ENCODE results near the gene DCDC1. TPM values are rescaled to one million over a fixed set of nuclear protein-coding genes. Genes with fewer than 3 reads are reported as not detected.

Gene DCDC1
- total and polyA plus RNA-seq, 9 of the 15 experiments (the other 6 are each of a cell fraction or from before 2014, with no cell fraction given) = 0.05 to 0.18 (median 0.08) TPM; not detected in 3

- Histone ChIP-seq H3K27me3 (ENCODE audit: control insufficient read depth in 2 of 2, insufficient read depth in 2 of 2, low read length in 2 of 2) (no peaks in the 10 kb centered on the region), H3K36me3 (ENCODE audit: control insufficient read depth, insufficient read depth, low read length) (no peaks in the 10 kb centered on the region), H3K27ac (ENCODE audit: extremely low read depth, low read depth, low read length) (no peak overlapping the region), H3K4me3 (no peak overlapping the region), H3K79me2 (ENCODE audit: control insufficient read depth, insufficient read depth, low read length) (no peaks in the 10 kb centered on the region), H3K9me1 (ENCODE audit: control insufficient read depth, insufficient read depth, low read length) (no peaks in the 10 kb centered on the region), H3K4me1 (replicated peaks in 1 of 2; ENCODE audit: control insufficient read depth in 2 of 2, insufficient read depth in 2 of 2, low read length in 2 of 2) (no peaks in the 10 kb centered on the region), H4K20me1 (replicated peaks; ENCODE audit: control insufficient read depth, insufficient read depth, low read length) (no peaks in the 10 kb centered on the region), H3K9ac (ENCODE audit: insufficient read depth in 1 of 2, low read depth in 2 of 2, low read length in 2 of 2) (no peak overlapping the region), H3K4me2 (ENCODE audit: insufficient read depth, low read length) (no peak overlapping the region), H3K9me3 (replicated peaks; ENCODE audit: control insufficient read depth, insufficient read depth, low read depth, low read length) (no peaks in the 10 kb centered on the region), H2AFZ (ENCODE audit: low read depth, low read length) (no peak overlapping the region)
- intact Hi-C loops (cut with micrococcal nuclease) (no loop called here), in situ Hi-C loops (cut with MboI) (no loop called here)
- POLR2A ChIA-PET = no interaction called here
- TF ChIP-seq DIDO1 (tag; IDR thresholded peaks at IDR 0.05; ENCODE audit: low read depth) (no peak), DMBX1 (CRISPR knock-in tag; IDR thresholded peaks at IDR 0.05; ENCODE audit: borderline replicate concordance) (no peak), TAL1 (IDR thresholded peaks at IDR 0.05) (no peak), ZBTB2 (IDR thresholded peaks at IDR 0.05) (no peak), CREB1 (IDR thresholded peaks at IDR 0.05) (no peak), CREB1 (CRISPR knock-in tag; IDR thresholded peaks at IDR 0.05) (no peak), CTBP1 (IDR thresholded peaks at IDR 0.05; ENCODE audit: borderline replicate concordance) (no peak), CBFA2T3 (IDR thresholded peaks at IDR 0.05) (no peak), E2F8 (IDR thresholded peaks at IDR 0.05; ENCODE audit: low read depth, partially characterized antibody) (no peak), GABPB2 (CRISPR knock-in tag; conservative IDR thresholded peaks at IDR 0.05) (no peak), JUND (IDR thresholded peaks at IDR 0.05; ENCODE audit: borderline replicate concordance, low read depth, low read length) (no peak), JUND (tag; IDR thresholded peaks at IDR 0.05; ENCODE audit: borderline replicate concordance, low read depth, low read length) (no peak), GATA2 (CRISPR knock-in tag; IDR thresholded peaks at IDR 0.05) (no peak), PBX2 (CRISPR knock-in tag; IDR thresholded peaks at IDR 0.05; ENCODE audit: low read depth) (no peak), PBX2 (tag; conservative IDR thresholded peaks at IDR 0.05; ENCODE audit: low read depth) (no peak), LEF1 (IDR thresholded peaks at IDR 0.05) (no peak), TAF7 (tag; IDR thresholded peaks at IDR 0.05) (no peak)
- ATAC-seq (no peak), FAIRE-seq (no peak), DNase-seq (ENCODE audit: extremely low read depth in 1 of 4, low spot score in 3 of 4) (no peak)
- CTCF ChIA-PET (ENCODE audit: low intra/inter-chr PET ratio) = no interaction called here
- 0% methylated on average over 2 of the region's 2 CpGs for WGBS (ENCODE audit: insufficient coverage, low coverage, missing lambda C conversion rate)
- no TSS peak for BruUV-seq (replicated peaks)
Observed at GRCh38 chr11:30895046-30895445, 474.5 kb downstream of the DCDC1 start.

Data from K562 (cell line).